Astrocyte of the cerebellum (primary cell): ENCODE results near the gene PPIL4.

Experiments
- DNase-seq: peaks from one replicate; pipeline ENCODE4 v3.0.0-alpha.2; 2011; ENCODE audit warnings: low read depth
- H3K4me3 ChIP-seq: 2 replicates; pipeline ENCODE4 v1.5.1; 2011; ENCODE audit warnings: mild to moderate bottlenecking, low read depth, low read length, moderate library complexity
- CTCF ChIP-seq: IDR thresholded peaks from 2 replicates; pipeline ENCODE4 v1.5.1; 2012; ENCODE audit warnings: low read length, low read depth, moderate library complexity, mild to moderate bottlenecking; ENCODE audit errors: missing control alignments
- in situ Hi-C: cut with HindIII; loops from 2 replicates; pipeline ENCODE4 v1.10.0; 2017; ENCODE audit warnings: low sequenced_read_pairs

Gene PPIL4

DNA sequence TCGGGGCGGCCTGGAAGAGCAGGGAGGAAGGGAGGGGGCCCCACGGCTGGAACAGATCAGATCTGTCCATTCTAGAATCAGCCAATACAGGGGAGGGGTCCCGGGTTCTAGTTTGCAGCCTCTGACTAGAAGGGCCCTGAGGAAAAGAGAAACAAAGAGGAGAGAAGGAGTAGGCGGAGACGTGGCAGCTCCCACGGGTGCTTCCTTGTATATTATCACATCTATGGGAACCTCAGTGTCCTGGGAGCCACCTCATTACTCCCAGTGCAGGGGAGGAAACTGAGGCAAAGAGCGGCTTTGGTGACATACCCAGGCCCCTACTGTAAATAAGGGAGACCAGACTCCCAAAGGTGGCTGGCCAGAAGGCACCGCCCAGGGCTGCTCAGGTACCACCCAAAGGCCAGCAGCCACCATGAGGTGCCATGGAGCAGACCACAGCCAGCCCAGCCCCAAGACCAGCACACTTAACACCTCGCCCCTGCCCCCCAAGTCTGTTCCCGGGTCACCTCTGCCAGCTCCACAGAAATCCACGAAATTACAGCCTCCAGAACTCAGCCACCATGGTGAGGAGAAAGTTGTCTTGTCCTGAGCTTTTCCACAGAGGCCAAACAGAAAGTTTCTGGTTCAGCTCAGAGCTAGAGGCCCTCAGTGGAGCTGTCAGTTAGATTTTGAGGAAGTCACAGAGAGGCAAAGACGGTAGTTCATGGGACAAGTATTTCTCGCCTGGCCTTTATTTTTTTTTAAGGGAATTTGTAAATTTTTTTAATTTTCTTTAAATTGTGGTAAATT, 63.1 kb downstream of the PPIL4 start:
- no peak overlapping the region for H3K4me3 ChIP-seq
- no peak for DNase-seq
- in situ Hi-C loops, result no loop called here
- no peak for TF ChIP-seq CTCF

DNA sequence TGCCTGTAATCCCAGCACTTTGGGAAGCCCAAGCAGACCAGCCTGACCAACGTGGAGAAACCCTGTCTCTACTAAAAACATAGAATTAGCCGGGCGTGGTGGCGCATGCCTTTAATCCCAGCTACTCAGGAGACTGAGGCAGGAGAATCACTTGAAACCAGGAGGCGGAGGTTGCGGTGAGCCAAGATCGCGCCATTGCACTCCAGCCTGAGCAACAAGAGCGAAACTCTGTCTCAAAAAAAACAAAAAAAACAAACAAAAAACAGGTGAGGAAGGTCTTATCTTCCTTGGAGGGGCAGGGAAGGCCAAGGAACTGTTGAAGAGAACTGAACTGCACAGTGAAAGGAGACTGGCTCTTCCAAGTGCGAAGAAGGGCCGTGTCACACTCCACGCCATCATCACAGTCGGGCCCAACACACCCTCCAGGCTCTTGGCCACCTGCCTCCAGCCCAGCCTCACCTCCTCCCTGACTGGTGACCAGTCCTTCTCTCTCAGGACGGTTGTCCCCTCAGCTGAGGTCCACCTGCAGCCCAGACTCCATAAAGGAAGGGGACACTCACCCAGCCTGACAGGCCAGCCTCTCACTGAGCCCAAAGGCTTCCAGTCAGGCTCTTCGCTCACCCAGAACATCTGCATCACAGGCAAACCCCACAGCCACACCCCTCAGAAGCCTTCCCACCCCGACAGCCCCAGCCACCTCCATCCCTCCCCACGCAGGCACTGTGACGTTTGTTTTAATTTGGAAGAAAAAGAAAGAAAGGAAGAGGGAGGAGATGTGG, 65.2 kb downstream of the PPIL4 start:
- DNase-seq, result no peak
- TF ChIP-seq CTCF, result no peak
- H3K4me3 ChIP-seq, result no peak overlapping the region
- in situ Hi-C loops, result no loop called here

- no peak for DNase-seq
- TF ChIP-seq CTCF, result no peak
- no peak overlapping the region for H3K4me3 ChIP-seq
- in situ Hi-C loops, result no loop called here
These were observed 67.1 kb downstream of the PPIL4 start for GRCh38 chr6:149478631-149479314.

DNA sequence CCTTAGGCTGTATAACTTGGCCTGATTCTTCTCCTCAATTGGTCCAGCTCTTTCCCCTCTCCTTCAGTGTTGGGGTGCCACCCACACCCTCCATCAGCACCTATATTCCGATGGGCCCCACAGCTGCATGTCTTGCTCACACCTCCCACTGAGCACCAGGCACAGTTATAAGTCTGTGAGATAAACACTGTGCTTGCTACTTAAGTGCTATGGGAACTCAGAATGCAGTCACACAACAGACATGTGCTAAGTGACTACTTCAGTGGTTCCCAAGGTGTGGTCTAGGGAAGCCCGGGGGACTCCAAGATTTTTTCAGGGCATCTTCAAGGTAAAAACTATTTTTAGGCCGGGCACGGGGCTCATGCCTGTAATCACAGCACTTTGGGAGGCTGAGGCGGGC, 68.3 kb downstream of the PPIL4 start:
- no peak for TF ChIP-seq CTCF
- no peak overlapping the region for H3K4me3 ChIP-seq
- in situ Hi-C loops, result no loop called here
- no peak for DNase-seq

DNA sequence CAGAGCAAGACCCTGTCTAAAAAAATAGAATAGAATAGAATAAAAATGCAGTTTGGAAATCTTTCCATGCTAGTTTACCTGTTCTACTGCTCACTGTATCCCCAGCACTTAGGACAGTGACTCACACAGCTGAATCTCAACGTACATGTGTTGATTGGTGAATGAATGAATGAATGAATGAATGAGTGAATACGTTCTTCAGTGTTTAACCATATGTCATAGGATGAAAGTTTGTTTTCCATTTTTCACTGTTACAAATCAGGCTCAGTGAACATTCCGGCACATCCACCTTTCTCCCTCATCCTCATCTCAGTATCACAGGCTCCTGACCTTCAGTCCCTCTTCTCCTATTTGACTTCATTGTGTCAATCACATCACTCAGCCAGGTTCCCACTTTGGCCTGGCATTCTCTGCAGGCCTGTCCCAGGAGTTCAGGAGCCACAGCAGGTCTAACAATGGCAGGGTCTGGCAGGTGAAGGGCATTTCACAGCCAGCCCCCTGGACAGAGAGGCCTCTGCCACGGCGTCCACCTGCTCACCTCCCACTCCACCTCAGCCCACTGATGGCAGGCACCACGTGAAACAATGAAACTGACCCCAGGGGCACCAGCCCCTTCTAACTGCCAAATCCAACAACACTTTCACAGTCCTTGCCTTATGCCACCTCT, 68.9 kb downstream of the PPIL4 start:
- H3K4me3 ChIP-seq, result no peak overlapping the region
- no peak for TF ChIP-seq CTCF
- in situ Hi-C loops, result no loop called here
- no peak for DNase-seq

DNA sequence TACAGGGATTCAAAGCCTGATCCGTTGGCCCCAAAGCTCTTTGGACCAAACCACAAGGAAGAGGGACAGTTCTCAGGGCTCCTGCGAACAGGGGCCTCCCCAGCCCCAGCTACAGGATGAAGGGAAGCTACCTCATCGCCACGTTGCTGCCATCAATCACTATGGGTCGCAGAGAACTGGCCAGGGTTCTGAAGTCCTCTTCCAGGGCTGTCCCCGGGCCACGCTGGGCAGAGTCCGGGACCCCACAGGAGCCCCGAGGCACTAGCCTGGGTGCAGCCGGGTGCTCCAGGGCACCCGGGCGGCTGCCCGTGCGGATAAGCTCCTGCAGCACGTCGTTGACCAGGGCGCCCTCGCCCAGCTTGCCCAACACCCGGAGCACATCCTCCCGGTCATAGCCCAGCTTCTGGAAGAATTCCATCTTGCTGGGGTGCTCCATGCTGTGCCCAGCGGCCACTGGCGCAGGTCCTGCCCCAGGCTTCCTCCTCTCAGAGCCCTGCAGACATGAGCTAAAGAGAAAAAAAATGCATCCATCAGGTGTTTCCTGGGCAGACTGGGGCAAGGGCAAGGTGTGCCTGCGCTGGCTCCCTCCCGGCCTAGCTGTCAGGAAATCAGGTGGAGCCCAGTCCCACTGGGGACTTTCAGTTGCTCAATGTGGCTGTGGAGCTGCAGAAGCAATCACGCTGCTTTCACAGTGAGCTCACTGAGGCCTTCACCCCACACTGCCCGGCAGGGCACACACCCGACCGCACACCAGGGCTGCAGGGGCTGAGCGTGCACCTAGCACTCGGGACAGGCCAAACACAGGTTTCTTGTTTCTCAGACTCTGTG, 71.5 kb downstream of the PPIL4 start:
- no peak for DNase-seq
- in situ Hi-C loops, result no loop called here
- no peak overlapping the region for H3K4me3 ChIP-seq
- TF ChIP-seq CTCF, result no peak
